ENCODE data around the gene PRR23B.

Gene PRR23B

GRCh38 chr3:139020868-139021234, at the start of gene PRR23B:
Gene PRR23B (minus strand): TSS chr3:139020926. CDS start chr3:139020661, 265 bp downstream.
- TF ChIP-seq CTCF (IDR thresholded peaks at IDR 0.05; ENCODE audit: extremely low read depth, missing control alignments) = no peak
- DNase-seq (ENCODE audit: low spot score) = no peak

GRCh38 chr3:139062918-139063317, 42.2 kb upstream of the PRR23B start:
- no peak for TF ChIP-seq CTCF (IDR thresholded peaks at IDR 0.05; ENCODE audit: extremely low read depth, missing control alignments)
- no peak for DNase-seq (ENCODE audit: low spot score)

GRCh38 chr3:139052802-139053600, 32.3 kb upstream of the PRR23B start:
- TF ChIP-seq CTCF (IDR thresholded peaks at IDR 0.05; ENCODE audit: extremely low read depth, missing control alignments) = no peak
- DNase-seq (ENCODE audit: low spot score) = no peak

GRCh38 chr3:139044366-139045210, 23.9 kb upstream of the PRR23B start, which contains the start of gene PRR23C:
Gene PRR23C (minus strand): TSS chr3:139044892. CDS start chr3:139044620, 272 bp downstream.
- DNase-seq (ENCODE audit: low spot score) = no peak
- TF ChIP-seq CTCF (IDR thresholded peaks at IDR 0.05; ENCODE audit: extremely low read depth, missing control alignments) = no peak

GRCh38 chr3:139043554-139044365, 23.0 kb upstream of the PRR23B start:
- TF ChIP-seq CTCF (IDR thresholded peaks at IDR 0.05; ENCODE audit: extremely low read depth, missing control alignments) = no peak
- no peak for DNase-seq (ENCODE audit: low spot score)

- no peak for DNase-seq (ENCODE audit: low spot score)
- TF ChIP-seq CTCF (IDR thresholded peaks at IDR 0.05; ENCODE audit: extremely low read depth, missing control alignments) = no peak
Measured at GRCh38 chr3:139037478-139037877, 16.8 kb upstream of the PRR23B start.
